Measurements from ENCODE around the gene MEG3.
A peak's percentile ranks its signal among the peaks of the same experiment; 100 is the strongest.

Gene MEG3

DNA sequence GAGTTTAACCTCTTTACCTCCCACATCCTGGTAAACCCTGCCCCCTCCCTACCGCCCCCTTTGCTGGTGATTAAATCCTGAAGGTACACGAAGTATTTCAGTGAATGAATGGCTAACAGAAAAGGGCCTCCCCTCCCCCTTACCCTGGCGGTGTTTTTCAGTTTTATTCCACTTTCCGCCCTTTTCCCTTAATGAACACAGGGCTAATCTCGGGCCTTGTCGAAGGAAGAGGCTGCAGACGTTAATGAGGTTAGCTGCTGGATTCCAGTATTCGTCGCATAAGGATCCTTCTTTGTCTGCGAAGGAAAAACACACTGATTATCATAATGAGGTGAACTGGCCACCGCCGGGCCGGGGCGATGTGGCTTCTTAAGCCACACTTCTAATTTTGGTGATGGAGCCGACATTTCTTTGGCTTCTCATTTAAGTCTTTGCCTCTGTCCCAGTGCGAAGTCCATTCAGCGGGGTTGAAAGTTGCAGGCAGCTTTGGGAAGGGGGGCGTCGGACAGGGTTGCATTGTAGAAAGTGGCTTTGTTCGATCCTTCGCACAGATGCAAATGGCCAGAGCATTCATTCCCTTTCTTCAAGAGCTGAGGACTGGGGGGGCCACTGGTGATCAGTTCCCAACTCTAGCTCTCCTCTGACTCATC, 6.5 kb downstream of the MEG3 start:
- no peak for DNase-seq (ENCODE audit: low read depth)

DNA sequence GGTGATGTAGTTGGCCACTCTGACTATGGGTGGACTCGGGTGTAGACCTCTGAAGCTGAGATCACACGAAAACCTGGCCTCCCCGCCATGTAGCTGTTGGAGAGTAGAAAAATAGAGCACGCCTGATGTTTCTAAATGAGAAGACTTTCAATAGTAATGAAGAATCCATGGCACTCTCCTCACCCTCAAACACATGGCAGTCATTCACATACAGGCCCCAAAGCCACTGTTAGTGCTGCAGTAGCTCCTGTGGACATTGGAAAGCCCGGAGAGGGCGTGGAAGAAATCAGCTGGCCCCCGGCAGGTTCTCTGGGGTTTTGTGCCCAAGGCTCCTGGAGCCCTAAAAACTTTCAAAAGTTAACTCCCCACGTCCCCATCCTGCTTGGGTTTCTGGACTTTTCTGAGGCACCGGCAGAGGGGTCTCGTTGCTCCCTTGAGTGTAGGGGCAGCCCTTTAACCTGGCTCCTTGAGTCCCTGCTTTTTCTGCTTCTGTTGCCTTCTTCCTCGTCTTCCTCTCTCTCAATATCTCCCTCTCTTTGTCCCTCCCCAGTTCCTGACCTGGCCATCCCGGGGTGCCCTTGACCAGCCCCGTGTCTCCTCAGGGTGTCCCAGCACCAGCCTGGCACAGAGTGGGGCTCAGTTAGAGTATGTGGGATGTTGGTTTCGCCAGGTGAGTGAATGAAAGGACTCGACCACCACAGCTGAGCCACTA, 8.3 kb downstream of the MEG3 start:
- DNase-seq (ENCODE audit: low read depth) = no peak

DNA sequence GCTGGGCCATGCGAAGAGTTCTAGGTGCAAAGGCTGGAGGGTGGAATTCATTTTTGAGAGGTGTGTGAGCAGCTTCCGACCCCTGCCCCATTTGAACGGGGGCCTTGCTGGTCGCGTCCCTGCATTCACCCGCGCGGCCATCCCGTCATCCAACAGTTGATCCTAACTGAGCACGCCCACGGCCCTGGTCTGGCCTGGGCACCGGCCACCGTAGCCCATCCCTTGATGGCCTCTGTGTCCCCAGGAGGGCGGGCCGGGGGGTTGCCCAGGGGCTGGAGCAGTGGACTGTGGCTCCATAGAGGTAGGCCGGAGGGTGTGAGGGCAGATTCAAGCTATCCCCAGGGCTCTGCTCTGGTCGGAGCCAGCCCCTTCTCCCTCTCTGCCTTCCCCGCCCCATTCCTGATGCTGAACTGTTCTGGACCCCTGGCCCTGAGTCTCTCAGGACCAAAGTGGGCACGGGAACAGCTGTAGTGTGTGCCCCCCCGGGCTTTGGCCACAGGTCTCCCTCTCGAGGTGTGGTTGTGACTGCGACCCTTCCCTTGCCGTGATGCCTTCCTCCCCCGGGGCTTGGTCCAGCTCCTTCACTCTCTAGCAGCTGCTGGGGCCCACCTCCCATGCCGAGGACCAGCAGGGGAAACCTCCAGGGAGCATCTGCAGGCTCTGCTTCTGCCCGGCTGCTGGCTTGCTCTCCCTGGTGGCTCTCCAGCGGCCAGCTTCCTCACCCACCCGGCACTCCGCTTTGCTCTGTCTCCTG, 9.1 kb downstream of the MEG3 start:
- no peak for DNase-seq (ENCODE audit: low read depth)

DNA sequence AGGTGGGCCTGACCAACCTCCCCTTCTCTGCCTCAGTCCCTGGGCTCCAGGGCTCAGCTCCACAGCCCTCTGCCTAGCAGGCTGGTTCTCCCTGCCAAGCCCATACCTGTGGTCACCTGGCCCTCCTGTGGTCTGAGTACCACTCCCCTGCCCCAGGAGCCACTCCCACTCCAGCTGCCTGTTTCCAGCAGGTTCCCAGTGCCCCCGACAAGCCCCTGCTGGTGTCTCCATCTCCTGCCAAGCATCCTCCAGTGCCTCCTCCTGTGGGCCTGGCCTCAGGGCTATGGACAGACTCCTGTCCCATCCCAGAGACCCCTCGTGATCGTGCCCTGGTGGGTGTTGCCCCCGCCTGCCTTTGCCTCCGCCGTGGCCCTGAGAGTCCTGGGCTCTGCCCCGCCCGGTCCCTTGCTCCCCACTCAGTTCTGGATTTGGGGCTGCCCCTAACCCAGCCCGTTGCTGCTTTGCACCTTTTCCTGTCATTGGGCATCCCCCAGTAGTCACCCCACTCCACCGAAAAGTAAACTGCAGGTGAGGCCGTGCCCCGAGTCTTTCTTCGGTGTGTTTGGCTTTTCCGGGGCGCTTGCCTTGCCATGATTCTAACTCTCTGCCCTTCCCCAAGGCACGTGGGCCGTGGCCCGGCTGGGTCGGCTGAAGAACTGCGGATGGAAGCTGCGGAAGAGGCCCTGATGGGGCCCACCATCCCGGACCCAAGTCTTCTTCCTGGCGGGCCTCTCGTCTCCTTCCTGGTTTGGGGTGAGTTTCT, 9.8 kb downstream of the MEG3 start:
- no peak for DNase-seq (ENCODE audit: low read depth)

DNA sequence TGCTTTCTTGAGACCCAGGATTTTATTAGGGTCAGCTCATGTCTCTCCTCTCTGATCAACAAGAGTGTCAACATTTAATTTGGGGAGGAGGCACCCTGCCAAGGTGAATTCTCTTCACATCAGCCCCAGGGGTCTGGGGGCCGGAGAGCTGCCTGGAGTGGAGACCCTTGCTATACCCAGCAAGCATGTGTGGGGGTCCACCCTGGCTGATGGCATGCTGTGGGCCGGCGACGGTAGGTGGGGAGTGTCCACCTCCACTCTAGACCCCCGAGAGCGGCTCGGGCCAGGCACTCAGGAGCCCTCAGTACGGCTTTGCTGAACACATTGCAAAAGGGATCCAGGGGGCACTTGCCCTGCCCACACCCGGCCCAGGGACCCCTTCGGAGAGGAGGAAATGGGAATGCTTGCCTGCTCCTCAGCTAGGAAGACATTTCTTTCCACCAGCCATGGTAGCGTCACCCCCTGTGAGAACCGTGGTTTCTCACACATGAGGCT, 10.4 kb downstream of the MEG3 start:
- DNase-seq (ENCODE audit: low read depth) = no peak

DNA sequence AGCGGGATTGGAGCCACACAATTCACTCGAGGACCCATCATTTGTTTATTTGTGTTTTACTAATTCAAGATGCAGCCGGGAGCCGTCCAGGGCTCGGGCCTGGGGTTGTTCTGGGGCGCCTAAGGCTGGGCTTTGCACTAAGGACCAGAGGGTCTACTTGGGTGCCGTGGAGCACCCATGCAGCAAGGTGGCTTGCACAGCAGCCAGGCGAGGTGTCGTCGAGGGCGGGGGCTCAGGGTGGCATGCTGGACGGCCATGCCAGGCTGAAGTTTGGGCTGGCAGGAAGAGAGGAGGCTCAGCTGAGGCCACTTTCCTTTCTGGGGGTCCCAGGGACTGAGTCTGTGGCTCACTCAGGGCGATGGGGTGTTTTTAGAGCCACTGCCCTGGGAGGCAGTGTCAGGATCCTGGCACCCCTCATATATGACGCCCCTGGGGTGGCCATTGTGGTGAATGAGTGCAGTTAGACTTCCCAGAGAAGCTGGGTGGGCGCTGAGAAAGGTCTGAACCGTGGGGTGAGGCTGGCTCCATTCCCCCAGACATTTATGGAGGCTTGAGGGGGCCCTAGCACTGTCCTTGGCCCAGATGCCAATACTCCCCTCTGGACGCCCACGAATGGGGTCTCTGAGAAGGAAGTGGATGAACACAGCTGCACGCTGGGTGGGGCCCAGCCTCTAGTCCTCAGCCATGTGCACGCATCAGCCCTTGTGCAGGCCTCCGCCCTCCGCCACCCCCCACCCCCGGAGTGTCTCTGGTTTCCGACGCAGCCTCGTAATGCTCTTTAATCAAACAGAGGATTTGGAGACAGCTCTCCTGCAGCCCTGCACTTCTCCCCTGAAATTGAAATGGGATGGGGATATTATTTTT, 11.3 kb downstream of the MEG3 start:
- DNase-seq (ENCODE audit: low read depth) = no peak

DNA sequence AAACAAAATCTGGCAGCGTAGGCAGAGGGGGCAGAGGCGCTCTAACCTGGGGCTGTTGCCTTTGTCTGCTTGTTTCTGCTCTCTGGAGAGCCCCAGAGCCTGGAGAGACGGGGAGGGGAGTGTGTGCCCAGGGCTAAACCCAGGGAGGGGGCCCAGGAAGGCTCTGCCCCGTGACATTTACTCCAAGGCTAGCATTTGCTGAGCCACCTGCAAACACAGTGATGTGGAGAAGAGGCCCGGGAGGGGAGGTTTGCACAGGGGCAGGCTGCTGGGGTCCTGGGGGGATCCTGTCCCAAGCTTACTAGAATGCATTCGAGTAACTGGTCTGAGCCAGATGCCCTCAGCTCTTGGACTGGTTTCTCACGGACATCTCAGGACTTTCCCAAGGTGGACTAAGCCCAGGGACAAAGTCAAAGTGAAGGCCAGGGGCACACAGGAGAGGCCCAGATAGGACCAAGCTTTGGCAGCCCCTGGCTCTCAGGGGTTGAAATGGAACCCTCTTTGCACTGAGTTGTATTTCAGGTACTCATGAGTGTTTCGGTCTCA, 12.0 kb downstream of the MEG3 start:
- no peak for DNase-seq (ENCODE audit: low read depth)

DNA sequence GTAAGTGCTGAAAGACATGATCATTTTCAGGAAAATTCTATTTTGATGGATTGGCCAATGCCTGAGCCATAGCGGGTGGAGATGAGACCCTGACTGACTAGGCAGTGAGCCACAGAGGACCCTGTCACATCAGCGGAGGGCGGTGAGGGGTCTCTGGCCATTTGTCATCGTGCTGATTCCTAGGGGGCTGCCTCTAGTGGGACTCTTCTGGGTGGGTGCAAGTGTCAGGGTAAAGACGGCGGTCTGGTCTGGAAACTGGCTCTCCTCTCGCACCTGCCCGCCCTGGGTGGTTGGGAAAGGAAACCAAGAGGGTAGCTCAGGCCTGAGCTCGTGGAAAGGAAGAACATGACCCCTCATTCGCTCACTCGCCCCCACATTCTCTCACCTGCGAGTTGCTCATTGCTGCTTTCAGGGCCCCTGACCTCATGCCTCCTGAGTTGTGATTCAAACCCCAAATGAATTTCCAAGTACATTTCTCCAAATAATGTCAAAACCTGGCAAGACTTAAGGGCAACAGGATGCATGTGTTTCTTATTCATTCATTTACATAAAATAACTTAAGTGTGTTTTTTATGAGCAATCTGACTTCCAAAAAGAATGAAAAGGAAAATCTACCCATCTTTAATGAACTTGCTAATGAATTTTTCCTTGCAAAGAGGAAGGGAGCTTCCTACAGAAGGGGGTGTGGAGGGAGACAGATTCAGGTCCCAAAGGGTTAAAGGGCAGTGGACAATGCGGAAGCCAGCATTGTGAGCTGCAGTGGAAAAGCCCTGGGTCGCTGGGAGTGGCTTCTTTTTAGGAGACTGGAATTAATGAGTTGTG, 12.8 kb downstream of the MEG3 start:
- DNase-seq (ENCODE audit: low read depth) = no peak

DNA sequence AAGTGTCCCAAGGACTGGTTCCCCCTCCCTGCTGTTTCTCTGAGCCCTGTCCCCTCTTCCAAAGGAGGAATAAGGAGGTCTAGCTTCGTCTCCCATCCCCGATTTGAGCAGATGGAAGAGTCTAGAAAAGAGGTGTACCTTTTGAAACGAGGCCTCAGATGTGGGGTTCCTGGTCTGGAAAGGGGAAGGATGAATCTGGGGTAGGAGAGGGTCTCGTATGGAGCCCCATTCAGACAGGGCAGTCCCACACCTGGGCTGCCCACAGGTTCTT, 13.3 kb downstream of the MEG3 start:
- DNase-seq (ENCODE audit: low read depth) = no peak

DNA sequence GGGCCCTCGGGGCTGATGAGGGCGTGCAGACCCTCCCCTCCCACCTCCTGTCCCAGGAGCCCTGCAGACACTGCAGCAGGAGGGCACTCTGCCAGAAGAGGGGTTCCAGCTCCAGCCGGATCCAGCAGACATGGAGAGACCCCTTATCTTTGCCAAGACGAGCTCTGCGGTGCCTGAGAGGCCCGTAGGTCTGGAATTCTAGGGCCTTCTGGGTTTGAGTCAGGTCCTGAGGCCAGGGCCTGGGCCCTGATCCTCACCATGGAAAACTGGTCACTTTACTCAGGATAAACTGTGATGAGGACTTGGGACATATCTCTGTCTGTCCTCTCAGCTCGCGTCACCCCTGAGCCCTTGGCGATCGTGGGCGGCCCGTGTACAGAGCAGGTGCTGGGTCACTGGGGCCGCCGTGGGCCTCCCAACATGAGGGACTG, 13.8 kb downstream of the MEG3 start:
- no peak for DNase-seq (ENCODE audit: low read depth)

DNA sequence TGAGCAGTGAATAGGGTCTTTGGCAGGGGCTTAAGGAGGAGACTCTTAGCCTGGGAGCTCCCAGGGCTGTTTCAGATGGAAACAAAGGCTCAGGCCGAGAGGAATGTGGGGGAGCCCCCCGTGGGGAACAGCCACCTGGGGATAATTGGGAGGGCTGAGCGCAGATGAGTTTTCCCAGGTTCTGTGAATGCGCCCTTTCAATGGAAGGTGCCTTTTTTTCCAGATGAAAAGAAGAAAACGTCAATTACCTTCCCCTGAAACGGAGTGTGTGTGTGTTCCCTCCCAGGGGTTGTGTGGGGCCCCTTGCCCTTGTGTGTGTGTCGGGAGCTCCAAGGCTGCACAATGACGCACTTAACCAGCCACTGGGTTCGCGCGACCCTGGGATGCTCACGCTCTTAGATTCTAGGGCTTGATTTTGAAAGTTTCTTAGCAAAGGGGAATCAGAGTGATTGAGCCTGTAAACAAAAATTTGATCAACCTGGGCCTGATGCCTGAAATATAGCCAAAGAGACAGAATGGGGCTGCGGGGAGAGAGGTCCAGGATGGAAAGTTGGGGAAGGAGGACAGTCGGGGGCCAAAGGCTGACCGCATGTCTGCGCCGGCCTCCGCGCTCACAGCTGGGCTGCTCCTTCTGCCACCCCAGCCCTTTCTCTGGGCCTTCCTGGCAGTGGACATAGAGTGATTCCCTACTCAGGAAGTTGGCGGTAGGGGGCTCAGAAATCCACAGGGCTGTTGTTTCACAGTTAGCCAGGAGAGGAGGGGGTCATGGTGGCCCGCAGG, 14.6 kb downstream of the MEG3 start:
- no peak for DNase-seq (ENCODE audit: low read depth)

DNA sequence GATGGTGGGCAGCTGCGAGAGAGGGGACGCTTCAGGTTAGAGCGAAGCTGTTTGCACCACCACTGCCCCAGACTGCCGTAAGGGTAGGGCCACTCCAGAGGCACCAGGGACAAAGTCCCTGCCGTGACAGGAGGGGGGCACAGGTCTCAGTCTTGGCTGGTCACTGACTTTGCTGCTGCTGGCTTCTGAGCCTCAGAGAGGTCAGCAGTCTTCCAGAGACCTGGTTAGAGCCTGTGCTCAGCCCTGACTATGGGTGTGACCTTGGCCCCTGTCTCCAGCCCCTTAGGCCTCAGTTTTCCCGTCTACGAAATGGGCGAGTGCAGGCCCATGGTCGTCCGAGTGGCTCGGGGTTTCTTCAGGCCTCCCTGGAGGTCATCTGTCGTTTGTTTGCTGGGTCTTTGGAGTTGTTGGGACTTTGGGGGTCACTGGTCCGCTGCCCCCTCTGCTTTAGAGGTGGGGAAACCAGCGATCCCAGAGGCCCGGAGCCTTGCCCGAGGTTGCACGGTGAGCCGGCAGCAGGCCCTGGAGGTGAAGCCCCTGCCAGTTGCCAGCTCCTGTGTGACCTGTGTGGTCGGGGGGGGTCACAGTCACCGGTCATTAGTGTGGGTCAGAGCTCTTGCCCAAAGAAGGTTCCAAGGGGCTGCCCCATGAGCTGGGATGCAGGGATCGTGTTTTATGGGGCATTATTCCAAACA, 15.3 kb downstream of the MEG3 start:
- DNase-seq (ENCODE audit: low read depth) = no peak

DNA sequence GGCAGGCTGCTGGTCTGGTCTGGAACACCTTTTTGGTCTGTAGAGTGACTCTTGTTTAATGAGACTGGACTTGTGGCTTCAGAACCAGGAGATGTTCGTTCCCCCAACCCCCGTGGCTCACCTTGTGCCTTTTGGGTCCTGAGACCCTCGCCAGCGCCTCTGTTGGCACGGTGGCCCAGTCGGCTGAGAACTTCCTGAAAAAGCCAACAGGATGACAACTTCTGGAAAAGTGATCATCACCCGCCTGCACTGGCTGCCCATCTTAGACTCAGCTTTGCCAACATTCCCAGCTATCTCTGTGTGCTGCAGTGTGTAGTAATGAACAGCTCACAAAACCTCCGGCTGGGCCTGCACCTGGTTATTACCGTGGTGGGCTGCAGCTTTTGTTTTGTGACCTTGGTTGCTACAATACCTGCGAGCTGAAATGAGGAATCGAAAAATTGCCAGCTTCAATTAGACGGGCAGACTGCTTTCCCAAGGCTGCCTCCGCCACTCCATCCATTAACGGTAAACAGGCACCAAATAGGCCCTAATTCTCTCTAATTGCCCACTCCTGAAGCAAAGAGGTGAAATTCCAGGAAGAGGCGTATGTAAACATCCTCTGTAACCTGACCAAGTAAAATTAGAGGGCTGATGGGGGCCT, 16.0 kb downstream of the MEG3 start:
- DNase-seq (ENCODE audit: low read depth) = no peak

DNA sequence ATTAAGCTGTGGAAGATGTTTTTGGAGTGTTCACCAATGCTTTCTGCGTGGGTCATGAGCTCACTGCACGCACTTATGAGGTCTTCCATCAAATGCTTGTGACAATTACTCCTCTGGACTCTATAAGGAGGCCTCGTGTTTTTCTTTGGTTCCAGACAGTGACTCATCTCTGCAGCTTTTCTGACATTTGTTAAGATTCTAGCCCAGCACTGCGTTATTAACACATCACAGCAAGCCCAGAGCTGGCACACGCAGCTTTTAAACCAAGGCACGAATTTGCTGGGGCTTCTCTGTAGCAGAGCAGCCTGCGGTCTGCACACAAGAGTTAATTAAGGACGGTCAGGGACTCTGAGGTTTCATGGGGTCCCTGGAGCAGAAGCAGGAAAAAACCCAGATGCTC, 16.9 kb downstream of the MEG3 start:
- peak; percentile 71 for DNase-seq (ENCODE audit: low read depth)

DNA sequence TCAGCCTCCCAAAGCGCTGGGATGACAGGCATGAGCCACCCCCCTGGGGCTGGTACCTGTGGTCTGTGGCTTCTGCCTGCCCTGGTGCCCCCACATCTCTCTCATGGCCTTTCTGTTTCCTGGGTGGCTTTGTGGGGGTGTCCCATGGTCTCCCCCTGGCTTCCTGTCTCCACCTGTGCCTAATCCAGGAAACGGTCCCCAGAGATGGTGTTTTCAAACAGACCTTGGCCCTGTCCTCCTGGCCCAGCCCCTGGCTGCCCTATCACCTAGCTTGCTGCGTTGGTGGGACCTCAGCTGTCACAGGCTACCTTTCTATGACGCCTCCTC, 18.1 kb downstream of the MEG3 start:
- no peak for DNase-seq (ENCODE audit: low read depth)

DNA sequence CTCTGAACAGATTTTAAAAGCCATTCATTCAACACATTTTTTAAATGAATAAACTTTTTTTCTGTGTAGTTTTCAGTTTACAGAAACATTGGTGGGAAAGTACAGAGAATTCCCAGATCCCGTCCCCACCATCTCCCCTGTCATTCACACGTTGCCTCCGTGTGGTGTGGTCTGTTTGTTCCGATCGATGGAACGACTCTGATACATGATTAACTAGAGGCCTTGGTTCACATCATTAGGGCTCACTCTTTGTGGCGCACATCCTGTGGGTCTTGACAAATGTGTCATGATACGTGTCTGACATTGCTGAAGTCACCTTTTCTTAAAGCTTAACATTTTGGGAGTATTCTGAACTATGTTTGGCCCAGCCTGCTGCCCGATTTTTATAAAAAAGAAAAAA, 18.5 kb downstream of the MEG3 start:
- DNase-seq (ENCODE audit: low read depth) = no peak

DNA sequence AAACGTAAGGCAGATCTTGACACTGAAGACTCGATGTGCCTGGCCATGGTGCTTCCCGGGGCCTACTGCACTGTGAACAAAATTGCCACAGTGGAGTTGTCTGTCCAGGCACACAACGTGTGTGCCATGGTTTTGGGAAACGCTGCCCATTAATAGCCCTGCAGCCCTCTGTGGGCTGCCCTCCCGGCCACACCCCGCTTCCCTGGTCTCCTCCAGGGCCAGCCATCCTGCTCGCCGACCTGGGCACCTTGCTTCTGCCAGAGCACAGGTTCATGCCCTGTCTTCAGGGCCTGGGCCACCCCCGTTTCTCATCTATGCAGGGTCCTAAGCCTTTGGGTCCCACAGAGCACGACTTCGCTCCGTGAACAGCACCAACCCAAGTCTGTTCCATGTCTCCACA, 18.9 kb downstream of the MEG3 start:
- DNase-seq (ENCODE audit: low read depth) = no peak

DNA sequence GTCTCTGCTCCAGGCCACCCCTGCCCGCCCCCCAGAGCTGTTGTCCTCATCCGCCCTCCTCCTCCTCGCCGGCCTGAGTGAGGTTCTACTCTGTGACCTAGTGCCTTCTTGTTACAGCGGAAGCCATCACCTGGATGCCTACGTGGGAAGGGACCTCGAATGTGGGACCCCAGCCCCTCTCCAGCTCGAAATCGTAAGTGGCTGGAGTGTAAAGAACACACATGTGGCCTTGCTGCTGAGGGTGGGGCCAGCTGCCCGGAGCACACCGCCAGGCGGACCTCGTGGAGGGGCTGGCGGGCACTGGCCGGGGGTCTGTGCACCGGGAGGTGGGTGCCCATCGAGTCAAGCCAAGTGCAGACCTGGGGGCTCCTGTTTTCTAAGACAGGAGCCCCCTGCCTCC, 19.4 kb downstream of the MEG3 start:
- DNase-seq (ENCODE audit: low read depth) = no peak
